HG03108 (cell line): ENCODE data around the gene GON7.
A peak's percentile ranks its signal among the peaks of the same experiment; 100 is the strongest.
"Not testable (repeated sequence)": the region's sequence is repeated elsewhere in the genome, so short reads cannot be mapped to it uniquely, and the experiment has no call there.

Experiments
- ATAC-seq: cut with Tn5 transposase; IDR thresholded peaks from one replicate; pipeline ENCODE4 v1.9.1; 2021; ENCODE audit warnings: moderate library complexity; ENCODE audit not compliant: unreplicated experiment

GON7 gene

DNA sequence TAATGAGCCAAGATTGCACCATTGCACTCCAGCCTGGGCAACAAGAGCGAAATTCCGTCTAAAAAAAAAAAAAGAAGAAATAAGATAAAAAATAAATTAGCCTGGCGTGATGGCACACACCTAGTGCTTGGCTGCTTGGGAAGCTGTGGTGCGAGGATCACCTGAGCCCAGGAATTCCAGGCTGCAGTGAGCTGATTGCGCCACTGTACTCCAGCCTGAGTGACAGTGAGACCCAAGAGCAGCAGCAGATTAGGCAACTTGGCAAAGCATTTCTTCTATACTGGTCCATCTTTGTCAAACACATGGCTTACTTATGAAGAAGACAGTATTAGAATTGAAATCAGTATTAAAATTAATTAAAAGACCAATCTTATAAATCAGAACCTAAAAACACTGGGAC, 6.3 kb downstream of the GON7 start:
- no peak for ATAC-seq

DNA sequence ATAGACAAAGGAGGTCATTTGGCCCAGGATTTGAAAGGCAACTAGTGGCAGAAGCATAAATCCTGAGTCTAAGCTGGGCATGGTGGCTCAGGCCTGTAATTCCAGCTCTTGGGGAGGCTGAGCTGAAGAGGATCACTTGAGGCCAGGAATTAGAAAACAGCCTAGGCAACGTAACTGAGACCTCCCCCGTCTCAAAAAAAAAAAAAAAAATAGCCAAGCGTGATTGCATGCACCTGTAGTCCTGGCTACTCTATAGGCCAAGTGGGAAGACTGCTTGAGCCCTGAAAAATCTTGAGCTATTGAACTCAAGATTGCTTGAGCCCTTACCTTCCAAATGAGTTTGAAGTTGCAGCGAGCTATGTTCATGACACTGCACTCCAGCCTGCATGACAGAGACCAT, 7.8 kb downstream of the GON7 start:
- no peak for ATAC-seq

DNA sequence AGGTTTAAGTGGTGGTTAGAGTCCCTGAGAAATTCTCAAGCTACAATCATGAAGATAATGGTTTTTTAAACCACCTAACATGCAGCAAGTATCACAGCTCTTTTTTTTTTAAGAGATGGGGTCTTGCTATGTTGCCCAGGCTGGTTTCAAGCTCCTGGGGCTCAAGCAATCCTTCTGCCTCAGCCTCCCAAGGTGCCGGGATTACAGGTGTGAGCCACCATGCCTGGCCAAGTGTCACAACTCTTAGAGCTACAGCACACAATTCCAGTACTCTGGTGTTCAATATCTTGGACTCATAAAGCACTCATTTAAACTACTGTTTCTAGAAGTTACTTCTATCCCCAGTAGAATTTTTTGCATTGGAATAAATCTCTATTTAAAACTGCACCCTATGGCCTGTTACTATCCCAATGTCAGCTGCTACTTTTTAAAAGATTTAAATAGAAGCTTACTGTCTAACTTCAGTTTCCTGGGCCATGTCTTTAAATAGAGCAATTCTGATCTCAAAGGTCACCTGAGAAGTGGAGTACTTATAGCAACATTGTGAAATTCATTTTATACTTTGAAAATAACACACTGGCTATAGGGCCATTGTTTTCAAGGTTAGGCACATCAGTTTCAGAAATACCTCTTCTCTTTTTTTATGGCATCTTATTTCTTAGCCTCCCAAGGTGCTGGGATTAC, 11.4 kb downstream of the GON7 start:
- no peak for ATAC-seq

DNA sequence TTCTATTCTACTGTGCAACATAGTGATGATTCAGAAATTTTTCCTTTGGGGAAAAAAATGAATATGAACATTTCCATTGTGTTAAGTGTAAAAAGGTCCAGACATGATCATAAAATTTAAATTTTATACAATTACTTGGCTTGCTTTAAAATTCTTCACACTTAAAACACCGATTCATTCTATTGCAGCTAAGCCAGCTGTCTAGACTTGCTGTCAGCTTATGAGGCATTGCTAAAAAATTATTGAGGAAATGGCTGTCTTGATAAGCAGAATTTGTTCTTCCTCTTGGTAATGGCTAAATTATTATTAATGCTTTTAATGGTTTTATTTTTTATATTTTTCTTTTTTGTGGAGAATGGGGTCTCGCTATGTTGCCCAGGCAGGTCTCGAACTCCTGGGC, 19.9 kb downstream of the GON7 start:
- ATAC-seq, result no peak

DNA sequence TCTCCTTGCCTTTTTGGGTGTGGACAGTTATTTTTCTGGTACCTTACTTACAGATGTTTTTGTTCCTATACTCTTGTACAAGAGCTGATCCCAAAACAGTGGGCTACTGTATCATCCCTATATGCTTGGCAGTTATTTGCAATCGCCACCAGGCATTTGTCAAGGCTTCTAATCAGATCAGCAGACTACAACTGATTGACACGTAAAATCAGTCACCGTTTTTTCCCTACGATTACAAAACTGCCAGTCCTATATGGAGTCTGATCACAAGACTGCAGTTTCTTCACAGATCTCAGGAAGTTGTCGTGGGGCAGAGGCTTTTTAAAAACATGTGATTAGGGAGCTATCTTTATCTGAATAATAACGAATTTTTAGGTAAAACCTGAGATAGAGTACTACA, 20.4 kb downstream of the GON7 start:
- no peak for ATAC-seq

DNA sequence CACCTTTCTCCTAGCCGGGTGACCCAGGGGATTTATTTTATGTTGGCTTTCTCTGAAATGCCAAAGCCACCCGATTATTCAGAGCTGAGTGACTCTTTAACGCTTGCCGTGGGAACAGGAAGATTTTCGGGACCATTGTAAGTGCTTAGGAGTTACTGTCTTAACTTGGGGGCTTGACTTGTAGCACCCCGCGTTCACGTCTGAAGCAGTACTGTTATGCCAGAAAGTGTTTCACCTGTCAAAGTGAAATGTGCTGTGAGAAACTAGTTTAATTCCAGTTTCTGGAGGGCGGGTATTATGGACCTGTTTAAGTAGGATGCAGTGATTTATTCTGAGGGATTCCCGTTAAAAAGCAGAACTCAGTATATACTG, 21.5 kb downstream of the GON7 start:
- ATAC-seq, result no peak

DNA sequence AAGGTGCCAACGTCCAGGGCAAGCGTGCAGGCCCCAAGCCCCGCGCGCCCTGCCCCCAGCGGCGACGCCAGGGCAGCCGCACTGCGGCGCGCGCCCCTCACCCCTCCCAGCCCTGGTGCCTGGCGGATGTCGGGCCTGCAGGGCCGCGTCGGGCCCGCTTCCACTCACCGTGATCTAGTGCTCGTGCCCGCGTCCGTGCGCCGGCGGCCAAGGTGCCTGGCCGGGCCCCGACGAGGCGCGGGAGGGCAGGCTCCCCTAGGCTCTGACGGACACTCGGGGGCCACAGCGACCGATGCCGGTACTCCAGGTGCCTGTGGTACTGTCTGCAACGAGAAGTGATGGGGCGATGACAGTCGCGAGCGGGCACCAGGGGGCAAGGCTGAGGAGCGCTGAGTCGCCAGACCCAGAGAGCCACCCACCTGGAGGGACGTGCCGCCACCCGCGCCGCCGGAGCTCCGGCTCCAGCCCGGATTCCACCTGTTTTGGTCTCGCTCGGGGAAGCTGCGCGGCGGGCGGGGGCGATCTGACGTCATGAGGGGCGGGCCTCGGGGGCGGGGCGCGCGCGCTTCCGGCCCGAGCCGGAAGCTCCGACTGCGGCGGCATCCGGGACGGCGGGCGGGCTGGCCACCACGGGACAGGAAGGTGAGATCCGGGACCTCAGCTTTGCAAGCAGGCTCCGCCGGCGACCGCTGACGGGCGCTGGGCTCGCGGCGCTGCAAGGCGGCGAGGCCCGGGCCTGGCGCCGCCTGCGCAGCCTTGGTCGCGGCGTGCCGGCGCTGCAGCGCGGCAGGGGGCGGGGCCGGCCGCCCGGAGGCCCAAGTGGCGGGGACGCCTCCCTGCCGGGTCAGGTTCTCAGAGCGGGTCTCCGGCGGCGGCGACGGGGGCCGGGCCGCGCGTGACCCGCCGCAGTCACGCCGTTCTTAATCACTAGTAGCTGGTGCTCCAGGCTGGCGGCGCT, 22.2 kb downstream of the GON7 start, which contains the start of the genes LYSET and MOAP1:
Gene LYSET, plus strand, starts transcription at position 927 of the 958 bp plus-strand sequence. CDS start 89 bp downstream, outside the sequence.
Gene MOAP1, minus strand, starts transcription at position 507 of the 958 bp plus-strand sequence. CDS start 655 bp downstream, outside the sequence.
- peak; percentile 84 for ATAC-seq

DNA sequence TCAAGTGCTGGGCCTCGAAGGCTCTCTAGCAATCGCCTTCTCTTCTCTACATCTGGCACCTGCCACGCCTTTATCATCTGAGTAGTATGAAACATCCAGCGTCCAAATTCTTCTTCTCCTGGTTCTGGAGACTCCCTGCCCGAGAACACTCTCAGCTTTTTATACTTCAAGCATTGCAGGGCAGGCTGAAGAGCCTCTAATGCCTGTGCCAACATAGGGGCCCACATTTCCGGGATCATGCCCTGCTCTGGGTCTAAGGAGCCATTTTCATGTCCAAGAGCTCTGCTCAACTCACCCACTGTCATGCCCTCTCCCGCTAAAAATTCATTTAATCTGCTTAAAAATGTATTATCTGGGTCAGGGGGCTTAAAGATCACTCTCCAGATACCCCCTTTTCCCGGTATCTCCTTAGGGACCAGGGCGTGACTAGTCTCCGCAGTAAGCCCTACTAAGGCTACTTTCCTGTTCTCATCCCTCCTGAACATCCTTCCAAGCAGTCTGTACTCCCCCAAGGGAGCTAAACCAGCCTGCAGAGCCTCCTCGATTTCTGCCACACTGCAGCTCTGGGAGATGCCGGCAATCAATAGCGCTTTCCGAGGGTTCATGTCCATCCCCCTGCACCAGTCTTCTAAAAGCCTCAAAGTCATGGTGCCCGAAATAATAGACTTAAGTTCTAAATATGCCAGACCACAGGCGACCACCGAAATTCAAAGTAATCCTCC, 23.1 kb downstream of the GON7 start:
- no peak for ATAC-seq

DNA sequence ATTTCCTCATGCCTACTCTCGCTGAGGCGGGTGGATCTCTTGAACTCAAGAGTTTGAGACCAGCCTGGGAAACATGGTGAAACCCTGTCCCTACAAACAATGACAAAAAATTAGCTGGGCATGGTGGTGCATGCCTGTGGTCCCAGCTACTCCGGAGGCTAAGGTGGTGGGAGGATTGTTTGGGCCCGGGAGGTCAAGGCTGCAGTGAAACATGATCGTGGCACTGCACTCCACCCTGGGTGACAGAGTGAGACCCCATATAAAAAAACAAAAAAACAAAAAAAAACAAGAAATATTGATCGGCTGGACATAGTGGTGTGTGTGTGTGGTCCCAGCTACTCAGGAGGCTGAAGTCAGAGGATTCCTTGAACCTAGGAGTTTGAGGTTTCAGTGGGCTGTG, 31.4 kb downstream of the GON7 start:
- no peak for ATAC-seq

DNA sequence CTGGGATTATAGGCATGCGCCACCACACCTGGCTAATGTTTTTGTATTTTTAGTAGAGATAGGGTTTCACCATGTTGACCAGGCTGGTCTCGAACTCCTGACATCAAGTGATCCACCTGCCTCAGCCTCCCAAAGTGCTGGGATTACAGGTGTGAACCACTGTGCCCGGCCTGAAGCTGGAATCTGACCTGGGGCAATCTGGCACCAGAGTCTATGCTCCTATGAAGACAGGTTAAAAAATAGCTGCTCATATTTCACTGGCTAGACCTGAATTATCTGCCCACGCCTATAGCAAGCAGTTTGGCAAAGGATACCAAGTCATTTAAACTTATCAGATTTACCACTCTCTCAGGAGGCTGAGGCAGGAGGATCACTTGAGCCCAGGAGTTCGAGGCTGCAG, 32.1 kb downstream of the GON7 start:
- not testable (repeated sequence) for ATAC-seq

DNA sequence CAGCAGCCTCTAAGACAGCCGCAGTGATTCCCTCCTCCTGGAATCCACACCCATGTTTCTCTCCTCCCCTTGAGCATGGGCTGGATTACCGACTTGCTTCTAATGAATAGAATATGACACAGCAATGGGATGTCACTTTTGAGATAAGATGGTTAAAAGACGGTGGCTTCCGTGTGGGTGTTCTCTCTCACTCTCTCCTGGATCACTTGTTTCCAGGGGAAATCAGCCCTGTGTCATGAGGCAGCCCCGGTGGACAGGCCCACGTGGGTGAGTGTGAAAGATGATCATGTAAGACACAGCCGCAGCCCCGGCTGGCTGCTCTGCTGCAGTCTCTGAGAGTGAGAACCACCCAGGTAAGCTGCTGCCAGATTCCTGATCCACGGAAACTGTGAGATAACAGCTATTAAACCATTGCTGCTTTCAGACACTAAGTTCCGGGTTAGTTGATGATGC, 32.9 kb downstream of the GON7 start:
- ATAC-seq, result no peak

DNA sequence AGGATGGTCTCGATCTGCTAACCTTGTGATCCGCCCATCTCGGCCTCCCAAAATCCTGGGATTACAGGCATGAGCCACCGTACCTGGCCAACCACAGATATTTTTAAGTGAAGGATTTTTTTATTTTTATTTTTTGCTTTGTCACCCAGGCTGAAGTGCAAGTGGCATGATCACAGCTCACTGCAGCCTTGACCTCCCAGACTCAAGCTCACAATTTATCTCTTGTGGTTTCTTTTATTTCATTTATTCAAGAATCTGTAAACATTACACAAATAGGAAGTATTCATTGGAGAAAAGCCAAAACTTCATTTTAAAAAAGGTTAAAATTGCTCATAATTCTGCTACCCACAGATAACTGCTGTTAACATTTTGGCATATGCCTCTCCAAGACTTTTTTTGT, 35.5 kb downstream of the GON7 start:
- no peak for ATAC-seq

DNA sequence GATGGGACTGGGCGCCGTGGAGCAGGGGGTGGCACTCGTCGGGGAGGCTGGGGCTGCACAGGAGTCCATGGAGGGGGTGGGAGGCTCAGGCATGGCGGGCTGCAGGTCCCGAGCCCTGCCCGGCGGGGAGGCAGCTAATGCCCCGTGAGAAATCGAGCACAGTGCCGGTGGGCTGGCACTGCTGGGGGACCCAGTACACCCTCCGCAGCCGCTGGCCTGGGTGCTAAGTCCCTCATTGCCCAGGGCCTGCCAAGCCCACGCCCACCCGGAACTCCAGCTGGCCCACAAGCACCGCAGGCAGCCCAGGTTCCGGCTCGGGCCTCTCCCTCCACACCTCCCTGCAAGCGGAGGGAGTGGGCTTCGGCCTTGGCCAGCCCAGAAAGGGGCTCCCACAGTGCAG, 36.7 kb downstream of the GON7 start:
- not testable (repeated sequence) for ATAC-seq

DNA sequence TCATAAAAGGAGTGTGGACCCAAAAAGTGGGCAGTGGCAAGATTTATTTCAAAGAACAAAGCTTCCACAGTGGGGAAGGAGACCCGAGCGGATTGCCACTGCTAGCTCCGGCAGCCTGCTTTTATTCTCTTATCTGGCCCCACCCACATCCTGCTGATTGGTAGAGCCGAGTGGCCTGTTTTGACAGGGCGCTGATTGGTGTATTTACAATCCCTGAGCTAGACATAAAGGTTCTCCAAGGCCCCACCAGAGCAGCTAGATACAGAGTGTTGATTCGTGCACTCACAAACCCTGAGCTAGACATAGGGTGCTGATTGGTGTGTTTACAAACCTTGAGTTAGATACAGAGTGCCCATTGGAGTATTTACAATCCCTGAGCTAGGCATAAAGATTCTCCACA, 37.2 kb downstream of the GON7 start:
- not testable (repeated sequence) for ATAC-seq

DNA sequence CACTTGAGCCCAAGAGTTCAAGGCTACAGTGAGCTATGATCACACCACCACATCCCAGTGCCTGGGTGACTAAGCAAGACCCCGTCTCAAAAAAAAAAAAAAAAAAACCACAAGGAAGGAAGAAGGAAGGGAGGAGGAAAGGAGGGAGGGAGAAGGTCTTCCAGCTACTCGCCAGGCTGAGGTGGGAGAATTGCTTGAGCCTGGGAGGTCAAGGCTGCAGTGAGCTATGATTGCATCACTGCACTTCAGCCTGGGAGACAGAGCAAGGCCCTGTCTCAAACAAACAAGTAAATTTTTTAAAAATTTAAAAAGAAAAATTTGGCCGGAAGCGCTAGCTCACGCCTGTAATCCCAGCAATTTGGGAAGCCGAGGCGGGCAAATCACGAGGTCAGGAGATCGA, 38.3 kb downstream of the GON7 start:
- not testable (repeated sequence) for ATAC-seq

DNA sequence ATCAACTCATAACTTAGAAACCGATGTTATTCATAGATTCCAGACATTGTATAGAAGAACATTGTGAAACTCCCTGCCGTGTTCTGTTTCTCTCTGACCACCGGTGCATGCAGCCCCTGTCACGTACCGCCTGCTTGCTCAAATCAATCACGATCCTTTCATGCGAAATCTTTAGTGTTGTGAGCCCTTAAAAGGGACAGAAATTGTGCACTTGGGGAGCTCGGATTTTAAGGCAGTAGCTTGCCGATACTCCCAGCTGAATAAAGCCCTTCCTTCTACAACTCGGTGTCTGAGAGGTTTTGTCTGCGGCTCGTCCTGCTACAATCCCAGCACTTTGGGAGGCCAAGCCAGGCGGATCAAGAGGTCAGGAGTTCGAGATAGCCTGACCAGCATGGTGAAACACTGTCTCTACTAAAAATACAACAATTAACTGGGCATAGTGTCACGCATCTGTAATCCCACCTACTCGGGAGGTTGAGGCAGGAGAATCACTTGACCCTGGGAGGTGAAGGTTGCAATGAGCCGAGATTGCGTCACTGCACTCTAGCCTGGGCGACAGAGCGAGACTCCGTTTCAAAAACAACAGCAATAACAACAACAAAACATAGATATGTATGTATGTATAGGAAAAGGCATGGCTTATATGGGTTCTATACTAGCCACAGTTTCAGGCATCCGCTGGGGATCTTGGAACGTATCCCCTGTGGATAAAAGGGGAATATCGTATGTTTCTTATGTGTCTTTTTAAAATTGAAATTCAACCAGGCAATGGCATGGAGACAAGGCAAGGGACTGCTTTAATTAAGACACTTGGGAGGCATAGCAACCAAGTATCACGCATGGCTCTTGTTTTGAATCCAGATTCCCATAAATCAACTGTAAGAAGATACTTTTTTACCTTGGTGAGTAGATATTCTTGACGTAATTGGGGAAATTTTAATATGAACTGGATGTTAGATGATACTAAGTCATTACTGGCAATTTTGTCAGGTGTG, 41.3 kb downstream of the GON7 start:
- ATAC-seq, result not testable (repeated sequence)

DNA sequence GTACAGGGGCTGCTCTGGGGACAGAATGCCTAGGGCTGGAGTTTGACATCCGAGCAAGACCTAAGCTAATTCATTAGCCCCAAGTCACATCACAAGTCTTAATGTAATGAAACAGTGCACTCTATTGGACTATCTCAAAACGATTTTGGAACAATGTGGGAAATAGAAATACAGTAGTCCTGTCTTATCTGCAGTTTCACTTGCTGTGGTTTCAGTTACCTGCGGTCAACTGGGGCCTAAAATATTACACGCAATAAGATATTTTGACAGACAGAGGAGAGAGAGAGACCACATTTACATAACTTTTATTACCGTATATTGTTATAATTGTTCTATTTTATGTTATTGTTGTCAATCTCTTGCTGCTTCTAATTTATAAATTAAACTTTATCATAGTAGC, 43.3 kb downstream of the GON7 start:
- ATAC-seq, result no peak

DNA sequence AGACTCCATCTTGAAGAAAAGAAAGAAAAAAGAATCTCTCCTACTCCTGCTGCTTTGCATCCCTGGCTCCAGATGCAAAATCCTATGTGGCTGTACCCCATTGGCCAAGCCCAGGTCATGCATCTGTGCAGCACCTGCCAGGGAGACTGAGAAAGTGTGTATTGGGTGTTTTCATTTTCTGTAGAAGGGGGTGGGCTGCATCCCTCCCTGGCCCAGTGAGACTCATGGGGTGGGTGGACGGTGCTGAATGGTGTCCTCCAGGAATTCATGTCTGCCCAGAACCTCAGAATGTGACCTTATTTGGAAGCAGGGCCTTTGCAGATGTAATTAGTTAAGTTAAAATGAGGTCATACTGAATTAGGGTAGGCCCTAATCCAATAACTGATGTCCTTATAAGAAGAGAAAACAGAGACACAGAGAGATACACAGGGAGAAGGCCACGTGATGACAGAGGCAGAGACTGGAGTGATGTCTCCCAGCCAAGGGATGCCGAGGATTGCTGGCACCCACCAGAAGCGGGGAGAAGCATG, 45.4 kb downstream of the GON7 start:
- no peak for ATAC-seq

DNA sequence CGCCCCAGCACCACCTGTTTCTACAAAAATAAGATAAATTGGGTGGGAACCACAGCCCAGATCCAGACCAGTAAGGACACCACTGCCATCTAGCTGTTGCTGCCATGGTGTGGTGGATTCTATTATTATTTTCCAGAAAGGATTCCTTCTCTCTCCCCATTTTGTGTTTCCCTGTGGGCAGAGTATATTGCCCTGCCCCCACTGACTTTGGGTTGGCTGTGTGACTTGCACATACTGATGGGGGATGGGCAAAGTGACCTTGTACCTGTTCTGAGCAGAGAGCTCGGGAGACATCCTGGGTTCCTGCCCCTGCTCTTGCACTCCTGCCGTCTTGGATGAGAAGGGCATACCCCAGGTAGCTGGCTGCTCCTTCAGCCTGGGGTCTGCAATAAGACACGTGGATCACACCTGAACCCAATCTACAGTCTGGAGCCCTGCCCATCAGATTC, 46.5 kb downstream of the GON7 start:
- no peak for ATAC-seq
